Calu3 (cell line): Measurements from ENCODE around the gene GATB. TPM values are rescaled to one million over a fixed set of nuclear protein-coding genes. Genes with fewer than 3 reads are reported as not detected.

Source experiments
- BruUV-seq: library from RNA; stranded (reverse); fragments of 400-500 nt; replicated peaks from 2 replicates; lab custom pipeline; 2021; lab: Mats Ljungman, UMichigan
- CTCF ChIA-PET: fragments of 300-600 bp; sonication (Branson Sonifier 250); formaldehyde crosslinking; loops from one replicate; lab custom pipeline; 2022; ENCODE audit warnings: antibody characterized with exemption; lab: Charles Lee
- DNase-seq: peaks from one replicate; pipeline ENCODE4 v3.0.0; 2022
- H3K27ac Mint-ChIP-seq: one replicate; pipeline ENCODE4 v1.8.0; 2022; ENCODE audit warnings: mixed read lengths; ENCODE audit not compliant: unreplicated experiment
- H3K27me3 Mint-ChIP-seq: one replicate; pipeline ENCODE4 v1.8.0; 2022; ENCODE audit warnings: mixed read lengths; ENCODE audit not compliant: unreplicated experiment
- H3K36me3 Mint-ChIP-seq: one replicate; pipeline ENCODE4 v1.8.0; 2022; ENCODE audit warnings: mild to moderate bottlenecking, moderate library complexity, mixed read lengths; ENCODE audit not compliant: insufficient read depth, unreplicated experiment
- H3K4me1 Mint-ChIP-seq: one replicate; pipeline ENCODE4 v1.8.0; 2022; ENCODE audit warnings: mild to moderate bottlenecking, low read depth, mixed read lengths; ENCODE audit not compliant: unreplicated experiment
- H3K4me3 Mint-ChIP-seq: one replicate; pipeline ENCODE4 v1.8.0; 2022; ENCODE audit warnings: mild to moderate bottlenecking, low read depth, moderate library complexity, mixed read lengths; ENCODE audit not compliant: unreplicated experiment
- H3K9me3 Mint-ChIP-seq: one replicate; pipeline ENCODE4 v1.8.0; 2022; ENCODE audit warnings: low read depth, mixed read lengths; ENCODE audit not compliant: unreplicated experiment
- intact Hi-C: fragments of 100-400 bp; cut with micrococcal nuclease; formaldehyde crosslinking; loops from one replicate; pipeline ENCODE4 v1.10.0; 2022; ENCODE audit not compliant: unreplicated experiment
- total RNA-seq: library from RNA; stranded (reverse); gene quantifications from 2 replicates; pipeline ENCODE4 v1.2.3, GENCODE V29; 2022
- TF ChIP-seq, protein P1 (sequence below): fragments of 200-600 bp; IDR thresholded peaks from one replicate; pipeline ENCODE4 v1.8.0; 2022; ENCODE audit warnings: antibody characterized with exemption; ENCODE audit not compliant: unreplicated experiment

The GATB gene
- total RNA-seq, 1 experiment from 2014 or later = 11.6 TPM

DNA sequence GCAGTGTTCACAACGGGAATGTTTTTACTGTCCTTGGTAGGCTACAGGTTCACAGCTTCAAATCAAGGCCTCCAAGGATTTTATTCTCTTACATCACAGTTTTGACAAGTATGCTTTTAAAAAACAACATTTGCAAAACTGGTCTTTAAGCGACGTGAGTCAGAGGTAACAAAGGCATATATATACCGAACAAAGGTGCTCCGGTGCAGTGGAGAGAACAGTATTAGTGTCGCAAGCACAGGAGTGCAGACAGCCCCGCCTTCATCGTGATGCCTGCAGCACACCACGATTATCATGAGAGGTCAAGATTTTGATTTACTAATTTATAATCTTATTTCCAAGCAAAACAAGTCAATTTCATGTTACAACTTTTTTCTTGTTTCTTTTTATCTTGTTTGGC, 90.8 kb downstream of the GATB start:
- intact Hi-C loops = no loop called here
- H3K36me3 Mint-ChIP-seq = peaks cover 6% of the 10 kb centered on the region
- no peak for DNase-seq
- CTCF ChIA-PET = no interaction called here
- BruUV-seq = no TSS peak
- H3K4me3 Mint-ChIP-seq = no peak overlapping the region
- no peaks in the 10 kb centered on the region for H3K9me3 Mint-ChIP-seq
- TF ChIP-seq, protein P1, sequence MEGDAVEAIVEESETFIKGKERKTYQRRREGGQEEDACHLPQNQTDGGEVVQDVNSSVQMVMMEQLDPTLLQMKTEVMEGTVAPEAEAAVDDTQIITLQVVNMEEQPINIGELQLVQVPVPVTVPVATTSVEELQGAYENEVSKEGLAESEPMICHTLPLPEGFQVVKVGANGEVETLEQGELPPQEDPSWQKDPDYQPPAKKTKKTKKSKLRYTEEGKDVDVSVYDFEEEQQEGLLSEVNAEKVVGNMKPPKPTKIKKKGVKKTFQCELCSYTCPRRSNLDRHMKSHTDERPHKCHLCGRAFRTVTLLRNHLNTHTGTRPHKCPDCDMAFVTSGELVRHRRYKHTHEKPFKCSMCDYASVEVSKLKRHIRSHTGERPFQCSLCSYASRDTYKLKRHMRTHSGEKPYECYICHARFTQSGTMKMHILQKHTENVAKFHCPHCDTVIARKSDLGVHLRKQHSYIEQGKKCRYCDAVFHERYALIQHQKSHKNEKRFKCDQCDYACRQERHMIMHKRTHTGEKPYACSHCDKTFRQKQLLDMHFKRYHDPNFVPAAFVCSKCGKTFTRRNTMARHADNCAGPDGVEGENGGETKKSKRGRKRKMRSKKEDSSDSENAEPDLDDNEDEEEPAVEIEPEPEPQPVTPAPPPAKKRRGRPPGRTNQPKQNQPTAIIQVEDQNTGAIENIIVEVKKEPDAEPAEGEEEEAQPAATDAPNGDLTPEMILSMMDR = no peak
- H3K27ac Mint-ChIP-seq = no peak overlapping the region
- H3K4me1 Mint-ChIP-seq = no peaks in the 10 kb centered on the region
- H3K27me3 Mint-ChIP-seq = no peaks in the 10 kb centered on the region

DNA sequence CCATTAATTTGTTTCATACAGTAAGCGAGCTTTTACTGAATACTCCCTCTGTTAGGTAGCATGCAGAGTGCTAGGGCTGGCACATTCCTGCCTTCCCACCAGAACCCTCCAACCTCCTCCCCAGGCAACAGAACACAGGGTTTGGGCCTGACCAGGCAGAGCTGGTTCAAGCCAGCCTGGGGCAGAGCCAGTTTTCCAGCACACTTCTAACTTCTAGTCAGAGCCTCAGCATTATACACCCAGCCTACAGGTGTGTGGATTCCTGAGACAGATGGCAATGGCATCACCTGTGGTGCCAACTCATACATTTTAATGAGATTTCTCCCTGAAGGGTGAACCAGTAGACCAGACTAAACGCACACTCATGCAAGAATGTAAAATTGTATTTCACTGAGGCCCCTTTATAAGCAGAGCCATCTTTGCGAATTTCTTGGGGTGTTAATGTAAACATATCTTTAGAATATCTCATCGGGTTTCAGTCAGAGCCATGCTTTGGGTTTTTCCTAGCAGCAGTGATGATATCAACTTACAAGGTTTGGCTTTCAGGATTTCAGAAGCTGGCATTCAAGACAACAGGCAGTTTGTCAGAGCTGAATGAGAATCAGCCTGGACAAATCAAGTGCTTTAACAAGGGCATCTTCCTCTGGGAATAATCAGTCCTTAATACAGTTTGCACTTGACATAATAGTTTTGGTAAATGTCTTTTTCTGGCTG, 92.0 kb downstream of the GATB start:
- intact Hi-C loops = no loop called here
- no peak for DNase-seq
- no peaks in the 10 kb centered on the region for H3K27me3 Mint-ChIP-seq
- H3K27ac Mint-ChIP-seq = no peak overlapping the region
- BruUV-seq = no TSS peak
- peaks cover 6% of the 10 kb centered on the region for H3K36me3 Mint-ChIP-seq
- TF ChIP-seq, protein P1 = no peak
- no peak overlapping the region for H3K4me3 Mint-ChIP-seq
- no peaks in the 10 kb centered on the region for H3K9me3 Mint-ChIP-seq
- CTCF ChIA-PET = no interaction called here
- H3K4me1 Mint-ChIP-seq = no peaks in the 10 kb centered on the region

DNA sequence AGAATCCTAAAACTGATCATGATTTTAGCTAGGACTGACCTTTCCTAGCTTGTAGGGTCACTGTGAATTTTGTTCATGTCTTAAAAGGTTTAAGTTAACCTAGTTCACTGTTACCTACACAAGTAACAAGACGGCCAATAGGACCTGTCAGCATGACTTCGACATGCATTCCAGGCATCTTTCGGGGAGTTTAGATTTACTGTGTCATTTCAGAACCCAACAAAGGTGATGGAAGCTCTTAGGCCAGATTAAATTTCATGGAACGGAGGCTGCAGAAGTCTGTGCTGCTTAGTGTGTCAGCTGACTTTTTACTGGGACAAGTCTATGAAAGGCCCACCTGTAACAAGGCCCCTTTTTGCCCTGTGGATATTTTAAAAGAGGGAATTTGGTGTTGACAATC, 93.1 kb downstream of the GATB start:
- no peaks in the 10 kb centered on the region for H3K27me3 Mint-ChIP-seq
- H3K4me3 Mint-ChIP-seq = no peak overlapping the region
- BruUV-seq = no TSS peak
- intact Hi-C loops = no loop called here
- H3K4me1 Mint-ChIP-seq = no peaks in the 10 kb centered on the region
- DNase-seq = no peak
- H3K27ac Mint-ChIP-seq = no peak overlapping the region
- TF ChIP-seq, protein P1 = no peak
- CTCF ChIA-PET = no interaction called here
- no peaks in the 10 kb centered on the region for H3K9me3 Mint-ChIP-seq
- peaks cover 6% of the 10 kb centered on the region for H3K36me3 Mint-ChIP-seq

DNA sequence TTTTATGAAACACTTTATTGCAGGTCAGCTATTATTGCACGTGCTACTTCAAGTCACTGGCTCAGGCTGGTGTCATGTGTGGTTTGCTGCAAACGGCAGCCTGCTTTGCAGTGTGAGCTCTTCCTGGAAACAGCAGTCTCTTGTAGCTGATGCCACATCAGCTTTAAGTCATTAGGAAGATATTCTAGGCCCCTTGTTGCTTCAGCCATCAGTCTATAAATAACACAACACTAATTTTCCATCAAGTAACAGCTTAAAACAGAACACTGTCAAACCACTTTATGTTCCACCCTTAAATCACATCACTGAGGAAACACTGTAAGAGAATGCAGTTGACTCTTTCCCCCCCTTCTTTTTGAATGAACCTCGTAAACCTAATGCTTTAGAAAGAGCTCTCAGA, 93.8 kb downstream of the GATB start:
- CTCF ChIA-PET = no interaction called here
- intact Hi-C loops = no loop called here

More for the DNA sequence above, 93.8 kb downstream of the GATB start:
- Mint-ChIP-seq H3K27me3 (no peaks in the 10 kb centered on the region), H3K36me3 (no peaks in the 10 kb centered on the region), H3K4me3 (no peak overlapping the region), H3K27ac (no peak overlapping the region), H3K9me3 (no peaks in the 10 kb centered on the region), H3K4me1 (no peaks in the 10 kb centered on the region)
- no peak for DNase-seq
- TF ChIP-seq, protein P1 = no peak
- BruUV-seq = no TSS peak
